ENCODE data around the gene MYH10. TPM values are rescaled to one million over a fixed set of nuclear protein-coding genes. Genes with fewer than 3 reads are reported as not detected.

The MYH10 gene
- total and polyA plus RNA-seq, 4 donors, result 9.1 to 79.1 (median 25.9) TPM

DNA sequence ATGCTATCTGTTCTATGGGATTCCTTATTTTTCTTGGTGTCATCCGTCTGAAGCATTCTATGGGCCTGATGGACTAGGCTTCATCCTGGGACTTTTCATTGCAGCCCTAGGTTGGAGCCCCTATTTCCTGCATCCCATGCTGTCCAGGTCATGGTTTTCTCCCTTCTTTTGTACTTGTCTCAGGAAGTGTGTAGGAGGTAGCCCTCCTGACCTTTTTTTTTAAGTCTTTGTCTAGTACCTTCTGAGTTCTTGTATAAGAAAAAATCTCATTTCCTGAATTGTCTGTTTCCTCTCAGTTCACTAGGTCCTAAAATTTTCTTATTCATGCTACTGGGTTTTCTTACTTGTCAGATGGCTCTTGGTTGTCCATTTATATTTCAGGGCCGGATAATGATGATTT, 188.8 kb downstream of the MYH10 start:
- Histone ChIP-seq H3K4me3 (ENCODE audit: low read depth in 1 of 3, low read length in 3 of 3) (no peak overlapping the region), H3K9me3 (ENCODE audit: control insufficient read depth in 4 of 4, low read length in 3 of 4) (no peaks in the 10 kb centered on the region), H3K36me3 (ENCODE audit: control insufficient read depth in 4 of 4, insufficient read depth in 3 of 4, low read depth in 1 of 4, low read length in 3 of 4) (peaks cover 2 to 20% (median 13%) of the 10 kb centered on the region in 4 donors), H3K9ac (ENCODE audit: low read depth in 1 of 2, low read length in 2 of 2) (no peak overlapping the region), H3K27ac (ENCODE audit: low read depth in 1 of 2, low read length in 2 of 2) (no peak overlapping the region), H3K27me3 (ENCODE audit: control insufficient read depth in 4 of 4, insufficient read depth in 4 of 4, low read length in 3 of 4) (no peaks in the 10 kb centered on the region), H3K4me1 (ENCODE audit: control insufficient read depth in 4 of 4, insufficient read depth in 4 of 4, low read length in 3 of 4) (peaks cover 10 to 33% (median 12%) of the 10 kb centered on the region in 4 donors)
- WGBS, result 88% methylated on average over 2 of the region's 2 CpGs
- no peak for TF ChIP-seq EGR1 (IDR thresholded peaks at IDR 0.05; ENCODE audit: low read depth in 2 of 2)
- peak; percentile 13 for TF ChIP-seq NR2F2 (IDR thresholded peaks at IDR 0.05)
- no peak for DNase-seq (ENCODE audit: low spot score)

- no peaks in the 10 kb centered on the region for H3K9me3 ChIP-seq (ENCODE audit: control insufficient read depth in 4 of 4, low read length in 3 of 4)
- no peak overlapping the region for H3K9ac ChIP-seq (ENCODE audit: low read depth in 1 of 2, low read length in 2 of 2)
- no peak overlapping the region for H3K4me3 ChIP-seq (ENCODE audit: low read depth in 1 of 3, low read length in 3 of 3)
- no peak for DNase-seq (ENCODE audit: low spot score)
- no peaks in the 10 kb centered on the region for H3K27me3 ChIP-seq (ENCODE audit: control insufficient read depth in 4 of 4, insufficient read depth in 4 of 4, low read length in 3 of 4)
- WGBS, result 94% methylated on average over 3 of the region's 3 CpGs
- peaks cover 2 to 11% (median 6%) of the 10 kb centered on the region in 4 donors for H3K36me3 ChIP-seq (ENCODE audit: control insufficient read depth in 4 of 4, insufficient read depth in 3 of 4, low read depth in 1 of 4, low read length in 3 of 4)
- TF ChIP-seq CTCF (IDR thresholded peaks at IDR 0.05; ENCODE audit: low read depth, low read length, missing input control) (no peak), TAF1 (conservative IDR thresholded peaks at IDR 0.05) (no peak), ATF3 (IDR thresholded peaks at IDR 0.05) (no peak)
- H3K4me1 ChIP-seq (ENCODE audit: control insufficient read depth in 4 of 4, insufficient read depth in 4 of 4, low read length in 3 of 4), result peaks cover 10 to 39% (median 15%) of the 10 kb centered on the region in 4 donors
- H3K27ac ChIP-seq (ENCODE audit: low read depth in 1 of 2, low read length in 2 of 2), result no peak overlapping the region
These were observed 190.8 kb downstream of the MYH10 start for GRCh38 chr17:8439681-8440080.

- Histone ChIP-seq H3K27ac (ENCODE audit: low read depth in 1 of 2, low read length in 2 of 2) (no peak overlapping the region), H3K4me3 (ENCODE audit: low read depth in 1 of 3, low read length in 3 of 3) (no peak overlapping the region), H3K9ac (ENCODE audit: low read depth in 1 of 2, low read length in 2 of 2) (no peak overlapping the region), H3K9me3 (ENCODE audit: control insufficient read depth in 4 of 4, low read length in 3 of 4) (no peaks in the 10 kb centered on the region), H3K4me1 (ENCODE audit: control insufficient read depth in 4 of 4, insufficient read depth in 4 of 4, low read length in 3 of 4) (peaks cover 10 to 39% (median 13%) of the 10 kb centered on the region in 4 donors), H3K36me3 (ENCODE audit: control insufficient read depth in 4 of 4, insufficient read depth in 3 of 4, low read depth in 1 of 4, low read length in 3 of 4) (peaks cover 0 to 3% (median under 1%) of the 10 kb centered on the region in 4 donors), H3K27me3 (ENCODE audit: control insufficient read depth in 4 of 4, insufficient read depth in 4 of 4, low read length in 3 of 4) (no peaks in the 10 kb centered on the region)
- no peak for TF ChIP-seq RXRA (IDR thresholded peaks at IDR 0.05)
- DNase-seq (ENCODE audit: low spot score), result no peak
- WGBS, result 84% methylated on average over 5 of the region's 5 CpGs
These were observed 192.1 kb downstream of the MYH10 start for GRCh38 chr17:8438441-8438840.

GRCh38 chr17:8436844-8437171, 193.7 kb downstream of the MYH10 start:
- WGBS, result 10% methylated on average over 5 of the region's 5 CpGs
- H3K27me3 ChIP-seq (ENCODE audit: control insufficient read depth in 4 of 4, insufficient read depth in 4 of 4, low read length in 3 of 4), result no peaks in the 10 kb centered on the region
- H3K36me3 ChIP-seq (ENCODE audit: control insufficient read depth in 4 of 4, insufficient read depth in 3 of 4, low read depth in 1 of 4, low read length in 3 of 4), result peaks cover 0 to 3% (median under 1%) of the 10 kb centered on the region in 4 donors
- H3K9ac ChIP-seq (ENCODE audit: low read depth in 1 of 2, low read length in 2 of 2), result peak overlapping the region; percentile 98 to 99
- H3K4me3 ChIP-seq (ENCODE audit: low read depth in 1 of 3, low read length in 3 of 3), result peak overlapping the region; percentile 75 to 90 (median 90)
- peak; percentile 10 for TF ChIP-seq YY1 (IDR thresholded peaks at IDR 0.05)
- no peak for TF ChIP-seq ATF3 (IDR thresholded peaks at IDR 0.05)
- DNase-seq (ENCODE audit: low spot score), result no peak
- peaks cover 9 to 36% (median 12%) of the 10 kb centered on the region in 4 donors for H3K4me1 ChIP-seq (ENCODE audit: control insufficient read depth in 4 of 4, insufficient read depth in 4 of 4, low read length in 3 of 4)
- no peaks in the 10 kb centered on the region for H3K9me3 ChIP-seq (ENCODE audit: control insufficient read depth in 4 of 4, low read length in 3 of 4)
- H3K27ac ChIP-seq (ENCODE audit: low read depth in 1 of 2, low read length in 2 of 2), result peak overlapping the region; percentile 97 to 100

Data from liver (tissue), 9 donors.